Stimulated activated naive CD4-positive, alpha-beta T cell (primary cell): Measurements from ENCODE around the gene NCOA6.

Experiments
- DNase-seq, 6 experiments: peaks; one replicate each; lab custom pipeline; 2025; lab: John Stamatoyannopoulos, UW

The NCOA6 gene

GRCh38 chr20:34825530-34826362 is at the start of gene NCOA6:
TSS of gene NCOA6 (minus strand) at chr20:34825651. CDS start at chr20:34782355, 43,296 bp downstream.
- peak; percentile 63 to 83 (median 81) for DNase-seq

GRCh38 chr20:34874094-34874654 is 48.7 kb upstream of the NCOA6 start:
- peak in 4 of 6 experiments; percentile 11 to 36 (median 20) for DNase-seq

GRCh38 chr20:34873583-34874093 is 48.2 kb upstream of the NCOA6 start:
- no peak for DNase-seq

- peak; percentile 70 to 87 (median 84) for DNase-seq
Observed at GRCh38 chr20:34872622-34873224, 47.3 kb upstream of the NCOA6 start, which contains the start of gene GGT7. TSS of gene GGT7 (minus strand) at chr20:34872856. CDS start at chr20:34872815, 41 bp downstream.

- peak in 1 of 6 experiments; percentile 35 for DNase-seq
Observed at GRCh38 chr20:34871966-34872621, 46.6 kb upstream of the NCOA6 start.

- no peak for DNase-seq
Observed at GRCh38 chr20:34871320-34871926, 46.0 kb upstream of the NCOA6 start.

- no peak for DNase-seq
Observed at GRCh38 chr20:34864216-34864615, 38.8 kb upstream of the NCOA6 start.

GRCh38 chr20:34863421-34863965 is 38.0 kb upstream of the NCOA6 start:
- DNase-seq, result no peak

- no peak for DNase-seq
Observed at GRCh38 chr20:34862724-34863123, 37.3 kb upstream of the NCOA6 start.

- DNase-seq, result no peak
Observed at GRCh38 chr20:34861386-34862084, 36.1 kb upstream of the NCOA6 start.

- no peak for DNase-seq
Observed at GRCh38 chr20:34859826-34860545, 34.5 kb upstream of the NCOA6 start.

GRCh38 chr20:34859367-34859766 is 33.9 kb upstream of the NCOA6 start:
- DNase-seq, result no peak

GRCh38 chr20:34852298-34852697 is 26.8 kb upstream of the NCOA6 start:
- DNase-seq, result no peak

- no peak for DNase-seq
Observed at GRCh38 chr20:34850969-34851368, 25.5 kb upstream of the NCOA6 start.

GRCh38 chr20:34849778-34850177 is 24.3 kb upstream of the NCOA6 start:
- DNase-seq, result no peak

GRCh38 chr20:34848597-34848996 is 23.1 kb upstream of the NCOA6 start:
- no peak for DNase-seq

GRCh38 chr20:34843421-34843820 is 18.0 kb upstream of the NCOA6 start:
- DNase-seq, result no peak

GRCh38 chr20:34842143-34842542 is 16.7 kb upstream of the NCOA6 start:
- DNase-seq, result no peak

GRCh38 chr20:34834459-34834893 is 9.0 kb upstream of the NCOA6 start:
- DNase-seq, result peak in 3 of 6 experiments; percentile 2 to 58 (median 42)

- no peak for DNase-seq
Observed at GRCh38 chr20:34831936-34832335, 6.5 kb upstream of the NCOA6 start.
